ENCODE measurements around the gene NOMO2.
"Not testable (repeated sequence)": the region's sequence is repeated elsewhere in the genome, so short reads cannot be mapped to it uniquely, and the experiment has no call there.

Gene NOMO2

GRCh38 chr16:18573887-18574286 is 12.0 kb upstream of the NOMO2 start:
- not testable (repeated sequence) for DNase-seq

DNA sequence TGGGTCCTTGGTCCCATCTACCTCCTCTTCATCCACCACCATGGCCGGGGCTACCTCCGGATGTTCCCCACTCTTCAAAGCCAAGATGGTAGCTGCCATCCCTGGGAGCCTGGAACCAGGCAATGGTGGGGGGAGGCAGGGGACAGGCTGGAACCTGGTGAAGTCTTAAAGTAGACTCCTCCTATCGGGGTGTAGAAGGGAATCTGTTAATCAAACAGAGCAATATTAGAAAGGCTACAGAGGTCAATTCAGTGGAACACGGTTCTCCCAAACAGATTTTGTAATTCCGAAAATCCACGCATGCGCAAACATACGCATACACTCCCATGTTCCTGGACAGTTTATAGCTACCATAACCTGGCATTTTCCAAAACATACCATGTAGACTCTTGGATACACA is 11.1 kb upstream of the NOMO2 start:
- not testable (repeated sequence) for DNase-seq

GRCh38 chr16:18571307-18571850 is 9.5 kb upstream of the NOMO2 start:
- not testable (repeated sequence) for DNase-seq

DNA sequence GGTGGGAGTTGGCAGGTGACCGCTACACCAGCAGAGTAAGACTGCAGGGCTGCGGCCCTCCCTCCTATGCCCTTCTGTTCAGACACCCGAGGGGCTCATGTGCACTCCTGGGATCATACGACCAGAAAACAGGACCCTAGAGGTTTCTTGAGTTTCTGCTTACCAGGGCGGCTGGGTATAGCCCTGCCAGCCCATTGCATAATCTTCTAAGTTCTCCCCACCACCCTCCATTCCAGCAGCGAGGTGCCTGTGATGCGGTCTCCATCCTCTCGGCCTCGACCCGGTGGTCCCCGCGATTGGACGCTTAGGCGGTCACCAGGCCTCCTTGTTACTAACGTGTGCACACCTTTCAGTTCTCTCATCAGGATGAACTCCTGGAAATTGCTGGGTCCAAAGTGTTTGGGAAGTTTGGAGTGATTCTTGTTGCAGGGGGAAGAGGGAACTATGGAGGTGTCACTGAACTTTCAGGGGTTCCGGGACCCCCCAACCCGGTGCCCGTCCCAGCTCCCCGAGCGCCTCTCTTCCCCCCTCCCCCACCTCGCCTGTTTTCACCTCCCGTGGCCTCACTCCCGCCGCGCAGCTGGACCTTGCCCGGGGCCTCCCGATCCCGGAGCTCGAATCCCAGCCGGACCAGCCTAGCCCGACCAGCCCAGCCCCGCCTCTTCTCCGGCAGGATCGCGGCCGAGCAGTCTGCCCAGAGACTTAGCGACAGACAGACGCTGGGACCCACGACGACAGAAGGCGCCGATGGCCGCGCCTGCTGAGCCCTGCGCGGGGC is 8.8 kb upstream of the NOMO2 start:
- not testable (repeated sequence) for DNase-seq

- not testable (repeated sequence) for DNase-seq
These were observed 1.3 kb downstream of the NOMO2 start for GRCh38 chr16:18560416-18561220.

DNA sequence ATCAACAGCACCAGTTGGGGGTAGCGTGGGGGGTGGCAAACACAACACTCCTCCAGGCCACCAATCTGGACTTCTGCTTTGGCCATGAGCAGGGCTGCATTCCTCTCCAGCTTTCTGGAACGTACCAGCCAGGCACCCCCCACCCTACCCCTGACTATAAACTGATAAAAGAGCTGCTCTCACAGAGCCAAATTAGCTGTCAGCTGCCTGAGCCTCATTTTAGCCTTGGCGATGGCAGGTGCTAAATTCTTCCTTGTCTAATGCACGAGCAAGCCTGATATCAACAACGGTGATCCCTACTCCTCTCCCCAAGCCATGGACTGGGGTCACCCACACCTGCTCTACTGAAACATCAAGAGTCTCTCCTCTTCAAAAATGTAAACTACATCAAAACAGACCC is 8.2 kb downstream of the NOMO2 start:
- DNase-seq = not testable (repeated sequence)

DNA sequence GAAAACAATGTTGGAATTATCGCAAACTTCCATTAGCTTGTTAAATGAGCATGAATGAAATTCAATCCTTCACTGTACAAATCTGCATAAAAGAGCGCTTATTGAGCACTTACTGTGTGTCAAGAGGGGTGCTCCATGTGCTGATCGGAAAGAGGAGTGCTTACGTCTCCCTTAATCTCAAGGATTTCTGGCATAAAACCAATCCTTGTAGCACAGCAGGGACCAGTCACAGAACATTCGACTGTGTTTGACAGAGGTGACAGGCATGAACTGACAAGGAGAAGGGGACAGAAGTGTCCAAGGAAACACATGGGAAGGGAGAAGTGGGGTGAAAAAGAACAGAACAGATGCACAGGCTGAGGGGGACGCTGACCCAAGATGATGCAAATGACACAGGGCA is 14.5 kb downstream of the NOMO2 start:
- DNase-seq = not testable (repeated sequence)

- DNase-seq = not testable (repeated sequence)
These were observed 15.0 kb downstream of the NOMO2 start for GRCh38 chr16:18546853-18547252.

GRCh38 chr16:18544232-18545081 is 17.4 kb downstream of the NOMO2 start:
- DNase-seq = not testable (repeated sequence)

- DNase-seq = not testable (repeated sequence)
These were observed 20.0 kb downstream of the NOMO2 start for GRCh38 chr16:18541912-18542311.

GRCh38 chr16:18537004-18537403 is 24.9 kb downstream of the NOMO2 start:
- not testable (repeated sequence) for DNase-seq

DNA sequence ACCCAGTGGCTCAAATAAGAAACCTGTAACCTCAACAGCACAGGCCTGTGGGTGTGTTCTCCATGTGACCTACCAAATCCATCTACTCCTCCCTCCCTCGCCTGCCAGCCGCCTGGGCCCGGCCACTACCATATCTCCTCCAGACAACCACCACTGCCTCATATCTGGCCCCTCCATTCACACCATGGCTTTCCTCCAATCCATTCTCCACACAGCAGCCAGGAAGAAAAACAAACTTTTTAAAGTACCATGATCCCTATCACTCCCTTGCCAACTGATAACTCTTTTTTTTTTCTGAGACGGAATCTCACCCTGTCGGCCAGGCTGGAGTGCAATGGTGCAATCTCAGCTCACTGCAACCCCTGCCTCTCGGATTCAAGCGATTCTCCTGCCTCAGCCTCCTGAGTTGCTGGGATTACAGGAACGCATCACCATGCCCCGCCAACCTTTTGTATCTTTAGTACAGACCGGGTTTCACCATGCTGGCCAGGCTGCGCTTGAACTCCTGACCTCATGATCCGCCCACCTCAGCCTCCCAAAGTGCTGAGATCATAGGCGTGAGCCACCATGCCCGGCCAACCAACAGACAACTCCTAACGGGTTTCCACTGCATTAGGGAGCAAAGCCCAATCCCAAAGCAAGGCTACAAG is 26.3 kb downstream of the NOMO2 start:
- not testable (repeated sequence) for DNase-seq

DNA sequence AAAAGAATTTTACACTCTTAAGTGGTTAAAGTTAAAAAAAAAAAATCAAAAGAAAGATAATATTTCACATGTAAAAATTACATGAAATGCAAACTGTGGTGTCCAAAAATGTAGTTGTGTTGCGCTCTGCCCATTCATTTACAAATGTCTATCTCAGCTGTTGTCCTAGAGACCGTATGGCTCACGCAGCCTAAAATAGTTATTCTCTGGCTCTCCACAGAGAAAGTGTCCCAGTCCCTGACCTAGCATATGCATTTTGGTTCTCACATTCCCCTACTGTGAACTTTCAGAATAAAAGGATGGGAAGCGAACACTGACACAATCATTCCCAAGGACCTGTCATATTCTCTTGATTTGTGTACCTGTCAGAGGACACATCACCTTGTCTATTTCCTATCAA is 27.6 kb downstream of the NOMO2 start:
- not testable (repeated sequence) for DNase-seq

DNA sequence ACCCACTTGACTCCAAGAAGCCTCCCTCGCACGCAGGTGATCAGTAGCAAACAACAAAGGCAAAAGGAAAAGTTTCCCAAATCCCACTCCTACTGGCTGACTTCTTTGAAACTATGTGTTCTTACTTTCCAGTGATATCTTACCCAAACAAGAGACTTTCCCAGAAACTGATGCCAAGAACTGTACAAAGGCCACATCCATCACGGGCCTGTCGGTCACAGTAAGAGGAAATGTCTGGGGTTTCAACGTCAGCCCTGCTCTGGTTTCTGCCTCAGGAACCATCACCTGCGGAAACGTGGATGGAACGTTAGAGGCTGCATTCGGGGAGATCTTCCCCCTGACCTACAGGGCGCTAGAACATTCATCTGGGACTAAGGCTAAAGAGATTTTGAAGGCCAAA is 30.6 kb downstream of the NOMO2 start:
- not testable (repeated sequence) for DNase-seq

DNA sequence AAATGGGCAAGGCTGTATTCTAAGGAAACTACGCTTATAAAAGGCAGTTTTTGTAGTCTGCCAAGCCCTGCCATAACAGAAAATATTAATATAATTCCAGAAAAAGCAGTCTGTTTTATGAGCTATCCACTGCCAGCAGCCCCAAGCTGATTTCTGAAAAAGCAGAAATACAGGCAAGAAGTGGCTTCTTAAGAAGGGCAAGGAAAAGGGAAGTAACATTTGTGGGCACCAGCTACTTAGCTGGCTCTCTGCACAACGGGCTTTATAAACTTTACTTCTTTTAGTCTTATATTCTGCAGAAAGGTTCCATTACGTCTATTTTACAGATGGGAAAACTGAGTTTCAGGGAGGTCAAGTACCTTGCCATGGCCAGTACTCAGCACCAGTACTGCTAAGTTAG is 31.6 kb downstream of the NOMO2 start:
- DNase-seq = not testable (repeated sequence)

DNA sequence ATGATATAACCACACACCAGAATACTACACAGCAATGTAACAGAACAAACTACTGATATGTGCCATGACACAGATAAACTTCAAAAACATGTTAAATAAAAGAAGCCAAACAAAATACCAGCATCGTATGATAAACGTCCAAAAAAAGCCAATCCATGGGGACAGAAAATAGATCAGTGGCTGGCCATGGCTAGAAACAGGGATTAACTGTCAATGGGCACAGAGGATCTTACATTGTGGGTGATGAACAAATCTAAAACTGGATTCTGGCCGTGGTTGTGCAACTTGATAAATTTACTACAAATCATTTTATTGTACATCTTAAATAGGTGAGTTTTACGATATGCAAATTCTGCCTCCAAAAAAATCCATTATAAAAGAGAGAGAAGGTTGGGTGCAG is 35.4 kb downstream of the NOMO2 start:
- DNase-seq = not testable (repeated sequence)

DNA sequence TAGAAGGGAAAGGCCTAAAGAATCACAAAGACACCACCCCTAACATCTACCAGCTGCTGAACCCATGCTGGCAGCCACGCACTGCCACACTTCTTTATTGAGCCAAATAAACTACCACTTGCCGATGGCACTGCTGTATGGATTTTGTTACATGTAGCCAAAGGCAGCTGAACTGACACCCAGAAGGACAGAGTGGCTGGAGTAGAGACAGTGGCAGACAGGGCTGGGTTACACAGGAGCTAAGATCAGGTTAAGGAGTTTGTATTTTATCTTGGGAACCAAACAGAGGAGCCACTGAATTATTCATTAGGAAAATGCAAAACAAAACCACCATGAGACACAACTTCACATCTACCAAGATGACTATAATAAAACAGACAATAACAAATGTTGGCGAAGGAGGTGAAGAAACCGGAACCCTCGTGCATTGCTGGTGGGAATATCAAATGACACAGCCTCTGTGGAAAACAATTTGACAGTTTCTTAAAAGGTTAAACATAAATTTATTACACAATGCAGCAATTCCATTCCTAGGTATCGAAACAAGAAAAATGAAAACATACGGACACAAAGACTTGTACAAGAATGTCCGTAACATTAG is 35.9 kb downstream of the NOMO2 start:
- DNase-seq = not testable (repeated sequence)

DNA sequence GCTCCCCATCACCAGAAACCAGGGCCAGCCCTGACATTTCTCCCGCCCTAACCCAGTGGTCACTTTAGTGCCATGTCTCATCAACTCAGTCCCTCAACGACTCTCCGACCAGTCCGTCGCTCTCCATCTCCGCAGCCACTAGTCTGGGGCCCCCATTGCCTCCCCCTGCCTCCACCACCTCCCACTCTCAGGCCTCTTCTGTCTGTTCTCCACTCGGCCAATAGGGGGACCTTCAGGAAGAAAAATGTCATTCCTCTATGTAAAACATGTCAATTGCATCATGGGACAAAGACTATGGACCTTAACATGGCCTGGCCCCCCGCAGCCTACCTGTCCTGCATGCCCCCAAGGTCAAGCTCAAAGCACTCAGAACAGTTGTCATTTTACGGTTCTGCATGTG is 39.3 kb downstream of the NOMO2 start:
- not testable (repeated sequence) for DNase-seq

GRCh38 chr16:18521445-18522181 is 40.3 kb downstream of the NOMO2 start:
- not testable (repeated sequence) for DNase-seq

- not testable (repeated sequence) for DNase-seq
These were observed 43.2 kb downstream of the NOMO2 start for GRCh38 chr16:18518536-18519283.
